Astrocyte (in vitro differentiated cells and primary cell): ENCODE measurements around the gene CLCA2.

Source experiments
- CTCF ChIP-seq: IDR thresholded peaks from 2 replicates; pipeline ENCODE4 v1.5.1; 2011; ENCODE audit warnings: low read depth, mild to moderate bottlenecking, inconsistent platforms, low read length, moderate library complexity; ENCODE audit not compliant: insufficient read depth
- EZH2 ChIP-seq: IDR thresholded peaks from 2 replicates; pipeline ENCODE4 v1.6.1; 2012; ENCODE audit warnings: mild to moderate bottlenecking, low read length, inconsistent platforms; ENCODE audit not compliant: insufficient read depth

GRCh38 chr1:86461482-86461881, 37.5 kb downstream of the CLCA2 start:
- no peak for TF ChIP-seq EZH2
- no peak for TF ChIP-seq CTCF
